ENCODE results near the gene ZNF687. TPM values are rescaled to one million over a fixed set of nuclear protein-coding genes. Genes with fewer than 3 reads are reported as not detected.

Gene ZNF687
- polyA plus RNA-seq, 1 experiment = 19.8 TPM

- Histone ChIP-seq H3K27me3 (ENCODE audit: control insufficient read depth, insufficient read depth, low read length) (no peaks in the 10 kb centered on the region), H3K36me3 (ENCODE audit: control insufficient read depth, insufficient read depth, low read length) (peaks cover 3% of the 10 kb centered on the region), H3K4me3 (ENCODE audit: low read depth, low read length) (peak overlapping the region; percentile 73)
- POLR2A ChIA-PET = interaction anchor here (0.5 to 1.0 kb wide), 3 partner anchors 27 to 220 kb away, joined by 4 to 15 read pairs (median 5); partner anchors contain the start of genes PI4KB and PSMD4
- CTCF ChIA-PET = interaction anchor here (0.7 to 2.2 kb wide), 5 partner anchors 15 to 87 kb away, joined by 4 to 8 read pairs (median 4); no protein-coding TSS in a partner anchor
- peak; percentile 88 for DNase-seq (ENCODE audit: low read depth)
- peak; percentile 19; the same call in 1 of the 2 replicates for TF ChIP-seq CTCF (IDR thresholded peaks at IDR 0.05; ENCODE audit: insufficient read depth, low read depth, low read length)
Observed at GRCh38 chr1:151281225-151281968, 702 bp upstream of the ZNF687 start.

GRCh38 chr1:151282883-151283725, 1.0 kb downstream of the ZNF687 start:
- Histone ChIP-seq H3K36me3 (ENCODE audit: control insufficient read depth, insufficient read depth, low read length) (peaks cover 20% of the 10 kb centered on the region), H3K4me3 (ENCODE audit: low read depth, low read length) (peak overlapping the region; percentile 92), H3K27me3 (ENCODE audit: control insufficient read depth, insufficient read depth, low read length) (no peaks in the 10 kb centered on the region)
- POLR2A ChIA-PET = interaction anchor here (0.5 to 0.6 kb wide), 2 partner anchors 44 to 118 kb away, joined by 3 to 11 read pairs; partner anchors contain the start of genes LYSMD1 and PI4KB
- CTCF ChIA-PET = interaction anchor here (0.7 to 2.3 kb wide), 4 partner anchors 10 to 58 kb away, joined by 3 to 14 read pairs (median 5); no protein-coding TSS in a partner anchor
- no peak for TF ChIP-seq CTCF (IDR thresholded peaks at IDR 0.05; ENCODE audit: insufficient read depth, low read depth, low read length)
- DNase-seq (ENCODE audit: low read depth) = no peak

GRCh38 chr1:151284013-151284577, 2.0 kb downstream of the ZNF687 start:
- ChIA-PET CTCF (interaction anchor here (0.6 to 2.3 kb wide), 4 partner anchors 9 to 57 kb away, joined by 3 to 14 read pairs (median 5); no protein-coding TSS in a partner anchor), POLR2A (interaction anchor here (0.6 kb wide), 1 partner anchor 43 kb away, joined by 3 read pairs; the partner anchor contains the start of gene PI4KB)
- no peaks in the 10 kb centered on the region for H3K27me3 ChIP-seq (ENCODE audit: control insufficient read depth, insufficient read depth, low read length)
- peaks cover 28% of the 10 kb centered on the region for H3K36me3 ChIP-seq (ENCODE audit: control insufficient read depth, insufficient read depth, low read length)
- TF ChIP-seq CTCF (IDR thresholded peaks at IDR 0.05; ENCODE audit: insufficient read depth, low read depth, low read length) = no peak
- DNase-seq (ENCODE audit: low read depth) = no peak
- H3K4me3 ChIP-seq (ENCODE audit: low read depth, low read length) = no peak overlapping the region; the same call in 1 of the 2 replicates

- POLR2A ChIA-PET = no interaction called here
- CTCF ChIA-PET = no interaction called here
- peaks cover 41% of the 10 kb centered on the region for H3K36me3 ChIP-seq (ENCODE audit: control insufficient read depth, insufficient read depth, low read length)
- no peak overlapping the region for H3K4me3 ChIP-seq (ENCODE audit: low read depth, low read length)
- no peak for DNase-seq (ENCODE audit: low read depth)
- TF ChIP-seq CTCF (IDR thresholded peaks at IDR 0.05; ENCODE audit: insufficient read depth, low read depth, low read length) = no peak
- H3K27me3 ChIP-seq (ENCODE audit: control insufficient read depth, insufficient read depth, low read length) = no peaks in the 10 kb centered on the region
Observed at GRCh38 chr1:151286619-151287340, 4.7 kb downstream of the ZNF687 start.
